HEK293 (cell line): ENCODE results near the gene ACTA2.

Experiments
- AEBP2 ChIP-seq: fragments of 450-650 bp; formaldehyde crosslinking; IDR thresholded peaks from 2 replicates; pipeline ENCODE4 v1.5.1; 2016; ENCODE audit warnings: missing biosample characterization, missing genetic modification characterization, borderline replicate concordance
- BCL11B ChIP-seq: fragments of 450-650 bp; formaldehyde crosslinking; IDR thresholded peaks from 2 replicates; pipeline ENCODE4 v1.5.1; 2016; ENCODE audit warnings: low read depth, missing biosample characterization, missing genetic modification characterization
- GLI4 ChIP-seq: fragments of 450-650 bp; formaldehyde crosslinking; IDR thresholded peaks from 2 replicates; pipeline ENCODE4 v1.5.1; 2016; ENCODE audit warnings: missing biosample characterization, missing genetic modification characterization
- INSM2 ChIP-seq: fragments of 450-650 bp; formaldehyde crosslinking; IDR thresholded peaks from 2 replicates; pipeline ENCODE4 v1.5.1; 2016; ENCODE audit warnings: missing biosample characterization, missing genetic modification characterization
- KLF1 ChIP-seq: fragments of 450-650 bp; formaldehyde crosslinking; IDR thresholded peaks from 2 replicates; pipeline ENCODE4 v1.5.1; 2016; ENCODE audit warnings: missing biosample characterization, missing genetic modification characterization
- PBX3 ChIP-seq: sonication (generic); formaldehyde crosslinking; IDR thresholded peaks from 2 replicates; pipeline ENCODE4 v1.8.1; 2022; ENCODE audit warnings: mild to moderate bottlenecking, moderate library complexity, missing genetic modification reagents
- SALL2 ChIP-seq: fragments of 450-650 bp; formaldehyde crosslinking; IDR thresholded peaks from 2 replicates; pipeline ENCODE4 v1.5.0; 2017; ENCODE audit warnings: missing biosample characterization, mild to moderate bottlenecking, missing genetic modification characterization, borderline replicate concordance
- ZBTB44 ChIP-seq: fragments of 450-650 bp; IDR thresholded peaks from 2 replicates; pipeline ENCODE4 v1.5.1; 2018; ENCODE audit warnings: missing biosample characterization, mild to moderate bottlenecking, missing genetic modification characterization
- ZNF138 ChIP-seq: fragments of 450-650 bp; formaldehyde crosslinking; IDR thresholded peaks from 2 replicates; pipeline ENCODE4 v1.5.1; 2016; ENCODE audit warnings: missing biosample characterization, missing genetic modification characterization, borderline replicate concordance
- ZNF140 ChIP-seq: fragments of 450-650 bp; formaldehyde crosslinking; IDR thresholded peaks from 2 replicates; pipeline ENCODE4 v1.5.1; 2016; ENCODE audit warnings: missing biosample characterization, missing genetic modification characterization
- ZNF169 ChIP-seq: fragments of 450-650 bp; formaldehyde crosslinking; IDR thresholded peaks from 2 replicates; pipeline ENCODE4 v1.5.1; 2016; ENCODE audit warnings: missing biosample characterization, missing genetic modification characterization
- ZNF18 ChIP-seq: fragments of 450-650 bp; formaldehyde crosslinking; IDR thresholded peaks from 2 replicates; pipeline ENCODE4 v1.5.1; 2016; ENCODE audit warnings: missing biosample characterization, missing genetic modification characterization
- ZNF23 ChIP-seq: fragments of 450-650 bp; formaldehyde crosslinking; IDR thresholded peaks from 2 replicates; pipeline ENCODE4 v1.5.1; 2016; ENCODE audit warnings: missing biosample characterization, missing genetic modification characterization, borderline replicate concordance
- ZNF280D ChIP-seq: fragments of 450-650 bp; formaldehyde crosslinking; IDR thresholded peaks from 2 replicates; pipeline ENCODE4 v1.5.1; 2016; ENCODE audit warnings: missing biosample characterization, missing genetic modification characterization
- ZNF354C ChIP-seq: fragments of 450-650 bp; formaldehyde crosslinking; IDR thresholded peaks from 2 replicates; pipeline ENCODE4 v1.5.1; 2016; ENCODE audit warnings: missing biosample characterization, missing genetic modification characterization, low read depth, borderline replicate concordance
- ZNF513 ChIP-seq: fragments of 450-650 bp; IDR thresholded peaks from 2 replicates; pipeline ENCODE4 v1.5.1; 2018; ENCODE audit warnings: missing biosample characterization, missing genetic modification characterization
- ZNF518A ChIP-seq: fragments of 450-650 bp; formaldehyde crosslinking; conservative IDR thresholded peaks from 2 replicates; pipeline ENCODE4 v1.5.1; 2016; ENCODE audit warnings: low read depth, missing biosample characterization, missing genetic modification characterization
- ZNF549 ChIP-seq: fragments of 450-650 bp; IDR thresholded peaks from 2 replicates; pipeline ENCODE4 v1.5.1; 2018; ENCODE audit warnings: missing biosample characterization, missing genetic modification characterization, mild to moderate bottlenecking, inconsistent platforms, moderate library complexity
- ZNF670 ChIP-seq: fragments of 450-650 bp; formaldehyde crosslinking; IDR thresholded peaks from 2 replicates; pipeline ENCODE4 v1.5.1; 2016; ENCODE audit warnings: missing biosample characterization, missing genetic modification characterization, low read depth
- ZNF830 ChIP-seq: fragments of 450-650 bp; IDR thresholded peaks from 2 replicates; pipeline ENCODE4 v1.5.0; 2018; ENCODE audit warnings: missing biosample characterization, missing genetic modification characterization, low read depth, mild to moderate bottlenecking, moderate library complexity

Gene ACTA2

GRCh38 chr10:88991161-88991898 lies 38.8 kb upstream of the ACTA2 start (continued):
- TF ChIP-seq BCL11B (tag by site-specific recombination) (peak; percentile 31; the same call in 1 of the 2 replicates), ZNF830 (tag by site-specific recombination) (no peak), PBX3 (CRISPR knock-in tag) (no peak), GLI4 (no peak), ZNF549 (tag by site-specific recombination) (no peak), ZNF354C (no peak), AEBP2 (no peak), ZNF280D (tag by site-specific recombination) (no peak), INSM2 (tag by site-specific recombination) (no peak), ZNF23 (tag by site-specific recombination) (no peak), ZNF138 (tag by site-specific recombination) (no peak), ZNF140 (no peak), ZNF518A (no peak), ZBTB44 (tag by site-specific recombination) (no peak), SALL2 (tag by site-specific recombination) (no peak), ZNF169 (tag by site-specific recombination) (no peak), ZNF670 (tag by site-specific recombination) (no peak), ZNF18 (tag by site-specific recombination) (peak; percentile 78), KLF1 (tag by site-specific recombination) (no peak), ZNF513 (no peak)
